K562 (cell line): ENCODE results near the gene ADM5. TPM values are rescaled to one million over a fixed set of nuclear protein-coding genes. Genes with fewer than 3 reads are reported as not detected.

Source experiments
- HNRNPK ChIP-seq: fragments of 200-400 bp; formaldehyde crosslinking; IDR thresholded peaks from one replicate; pipeline ENCODE4 v1.6.1; 2018; ENCODE audit warnings: mild to moderate bottlenecking, low read depth, low read length; ENCODE audit not compliant: poor library complexity, severe bottlenecking
- POLR2G ChIP-seq: fragments of 200-400 bp; formaldehyde crosslinking; IDR thresholded peaks from 2 replicates; pipeline ENCODE4 v1.6.1; 2017; ENCODE audit warnings: low read depth, mild to moderate bottlenecking, antibody characterized with exemption, low read length, moderate library complexity
- POLR2H ChIP-seq: IDR thresholded peaks from 2 replicates; pipeline ENCODE4 v1.6.1; 2016; ENCODE audit warnings: missing genetic modification characterization, low read depth, mild to moderate bottlenecking, control low read depth, missing compliant biosample characterization, moderate library complexity
- ZBTB11 ChIP-seq, 3 experiments: fragments of 200-800 bp in 1 of 3; fragments of 250-450 bp in 1 of 3; fragments of 450-650 bp in 1 of 3; sonication (Bioruptor Pico) in 1 of 3; sonication (Bioruptor generic) in 1 of 3; formaldehyde crosslinking in 1 of 3; IDR thresholded peaks; 2 replicates each; pipeline versions ENCODE4 v1.6.1 to v1.8.0; 2016 to 2022; ENCODE audit warnings: mild to moderate bottlenecking in 2 of 3, missing genetic modification characterization in 2 of 3, missing compliant biosample characterization in 1 of 3, moderate library complexity in 1 of 3
- ZNF76 ChIP-seq: fragments of 250-450 bp; sonication (Bioruptor Pico); IDR thresholded peaks from 2 replicates; pipeline ENCODE4 v1.4.0; 2020; ENCODE audit warnings: mild to moderate bottlenecking, moderate library complexity, borderline replicate concordance
- polyA plus RNA-seq, 8 experiments: library from polyadenylated mRNA; depleted of rRNA in 4 of 8; stranded (reverse) in 5 of 8; unstranded in 3 of 8; fragments of >200 nt; fragmentation: Nextera tagmentation in 2 of 8; fragmentation: Illumina TruSeq in 1 of 8; extraction: Ambion mirVana in 2 of 8; extraction: Trizol in 1 of 8; gene quantifications; 2 replicates each; pipeline versions ENCODE4 v1.2.1 to v1.2.3, GENCODE V29; 2011 to 2014; ENCODE audit warnings: inconsistent platforms in 1 of 8, missing spikeins in 1 of 8
- total RNA-seq, 7 experiments: library from RNA; depleted of rRNA in 6 of 7; stranded (reverse); fragments of >200 nt in 6 of 7; fragmentation: Illumina TruSeq in 2 of 7; extraction: Trizol in 2 of 7; gene quantifications; 2 replicates each; pipeline versions ENCODE4 v1.2.1 to v1.2.3, GENCODE V29; 2011 to 2021; ENCODE audit warnings: low replicate concordance in 1 of 7
- TF ChIP-seq, protein P1 (sequence below), 2 experiments: fragments of 450-650 bp in 1 of 2; sonication (generic) in 1 of 2; formaldehyde crosslinking in 1 of 2; IDR thresholded peaks in 1 of 2; conservative IDR thresholded peaks in 1 of 2; 2 replicates each; pipeline versions ENCODE4 v1.6.1 to v1.8.1; 2016 to 2023; ENCODE audit warnings: mild to moderate bottlenecking in 2 of 2, moderate library complexity in 2 of 2, inconsistent platforms in 1 of 2, missing genetic modification reagents in 1 of 2

The ADM5 gene
- total and polyA plus RNA-seq, 9 of the 15 experiments (the other 6 are each of a cell fraction or from before 2014, with no cell fraction given), result 0.13 to 8.4 (median 2.0) TPM; not detected in 1

DNA sequence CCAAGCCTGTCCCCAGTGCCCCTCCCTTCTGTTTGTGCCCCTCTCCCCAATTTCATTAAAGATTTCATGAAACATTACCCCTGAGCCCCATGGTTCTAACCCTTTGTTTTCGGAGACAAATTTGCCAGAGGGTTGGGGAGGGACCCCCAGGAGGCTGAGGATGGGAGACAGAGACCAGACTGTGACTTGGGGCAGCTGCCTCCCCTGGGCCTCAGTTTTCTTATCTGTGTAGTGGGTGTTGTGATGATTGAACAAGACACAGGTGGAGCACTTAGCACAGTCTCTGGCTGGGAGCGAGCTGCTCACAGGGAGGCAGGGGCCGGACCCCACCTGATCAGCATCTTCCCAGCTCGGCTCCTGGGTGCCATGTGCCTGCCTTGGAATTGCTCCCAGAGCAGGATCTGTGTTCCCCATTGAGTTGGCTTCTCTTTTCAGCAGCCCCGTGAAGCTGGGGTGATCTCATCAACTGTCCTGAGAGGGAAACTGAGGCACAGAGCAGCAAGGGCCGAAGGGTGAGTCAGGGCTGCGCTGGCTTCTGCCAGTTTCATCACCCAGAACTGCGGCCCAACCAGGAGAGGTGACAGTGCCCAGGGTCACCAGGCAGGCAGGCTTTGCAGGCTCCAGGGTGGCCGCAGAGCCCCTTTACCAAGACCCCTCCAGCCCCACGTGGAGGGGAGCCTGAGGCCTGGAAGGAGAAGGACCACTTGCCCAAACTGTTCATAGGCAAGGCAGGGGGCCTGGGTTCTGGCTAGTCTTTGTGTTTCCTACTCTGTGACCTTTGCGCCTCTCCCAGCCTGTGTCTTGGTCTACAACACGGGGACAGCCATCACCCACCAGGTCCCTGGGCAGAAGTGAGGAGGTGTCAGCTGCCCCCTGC is 30.6 kb upstream of the ADM5 start (continued):
- TF ChIP-seq ZBTB11 (CRISPR knock-in tag; IDR thresholded peaks at IDR 0.05) (0 out of 6 replicates have a peak, but pooled peaks of 1 of the 3 experiments have one; percentile 23), POLR2G (peak; percentile 56), ZNF76 (CRISPR knock-in tag) (no peak), HNRNPK (no peak), POLR2H (tag) (no peak)
- TF ChIP-seq, protein P1, sequence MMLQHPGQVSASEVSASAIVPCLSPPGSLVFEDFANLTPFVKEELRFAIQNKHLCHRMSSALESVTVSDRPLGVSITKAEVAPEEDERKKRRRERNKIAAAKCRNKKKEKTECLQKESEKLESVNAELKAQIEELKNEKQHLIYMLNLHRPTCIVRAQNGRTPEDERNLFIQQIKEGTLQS (IDR thresholded peaks at IDR 0.05), result no peak
- TF ChIP-seq, protein P1 (CRISPR knock-in tag; conservative IDR thresholded peaks at IDR 0.05), result no peak
- TF ChIP-seq, all 486 proteins: peak for 5
